ENCODE results near the gene HHIPL1.

DNA sequence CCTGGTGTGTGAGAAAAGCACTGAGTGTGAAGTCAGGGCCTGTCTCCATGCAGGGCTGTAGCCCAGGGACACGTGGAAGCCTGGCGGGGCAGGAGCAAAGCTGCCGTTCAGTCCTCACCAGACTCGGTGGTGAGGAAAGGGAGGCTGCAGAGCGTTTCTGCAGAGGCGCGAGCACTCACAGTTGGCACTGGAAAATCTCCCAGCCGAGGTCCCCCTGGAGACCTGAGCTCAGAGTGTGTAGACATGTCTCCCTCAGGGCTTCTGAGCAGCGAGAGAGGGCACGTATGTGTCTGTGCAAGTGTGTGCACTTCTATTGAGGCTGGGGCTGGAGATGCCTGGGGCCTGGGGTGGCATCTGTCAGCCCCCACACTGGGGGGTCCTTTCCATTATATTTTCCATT, 11.0 kb upstream of the HHIPL1 start:
- TF ChIP-seq, protein P1, sequence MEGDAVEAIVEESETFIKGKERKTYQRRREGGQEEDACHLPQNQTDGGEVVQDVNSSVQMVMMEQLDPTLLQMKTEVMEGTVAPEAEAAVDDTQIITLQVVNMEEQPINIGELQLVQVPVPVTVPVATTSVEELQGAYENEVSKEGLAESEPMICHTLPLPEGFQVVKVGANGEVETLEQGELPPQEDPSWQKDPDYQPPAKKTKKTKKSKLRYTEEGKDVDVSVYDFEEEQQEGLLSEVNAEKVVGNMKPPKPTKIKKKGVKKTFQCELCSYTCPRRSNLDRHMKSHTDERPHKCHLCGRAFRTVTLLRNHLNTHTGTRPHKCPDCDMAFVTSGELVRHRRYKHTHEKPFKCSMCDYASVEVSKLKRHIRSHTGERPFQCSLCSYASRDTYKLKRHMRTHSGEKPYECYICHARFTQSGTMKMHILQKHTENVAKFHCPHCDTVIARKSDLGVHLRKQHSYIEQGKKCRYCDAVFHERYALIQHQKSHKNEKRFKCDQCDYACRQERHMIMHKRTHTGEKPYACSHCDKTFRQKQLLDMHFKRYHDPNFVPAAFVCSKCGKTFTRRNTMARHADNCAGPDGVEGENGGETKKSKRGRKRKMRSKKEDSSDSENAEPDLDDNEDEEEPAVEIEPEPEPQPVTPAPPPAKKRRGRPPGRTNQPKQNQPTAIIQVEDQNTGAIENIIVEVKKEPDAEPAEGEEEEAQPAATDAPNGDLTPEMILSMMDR (IDR thresholded peaks at IDR 0.05) = no peak
- no peak for TF ChIP-seq POLR2A (IDR thresholded peaks at IDR 0.05)
- TF ChIP-seq POLR2AphosphoS5 (IDR thresholded peaks at IDR 0.05) = no peak

All from breast epithelium (tissue), 3 donors.